ENCODE data around the gene ATG2B. TPM values are rescaled to one million over a fixed set of nuclear protein-coding genes. Genes with fewer than 3 reads are reported as not detected.

The ATG2B gene
- total RNA-seq, 2 donors from 2014 or later = 24.5 to 43.3 TPM

DNA sequence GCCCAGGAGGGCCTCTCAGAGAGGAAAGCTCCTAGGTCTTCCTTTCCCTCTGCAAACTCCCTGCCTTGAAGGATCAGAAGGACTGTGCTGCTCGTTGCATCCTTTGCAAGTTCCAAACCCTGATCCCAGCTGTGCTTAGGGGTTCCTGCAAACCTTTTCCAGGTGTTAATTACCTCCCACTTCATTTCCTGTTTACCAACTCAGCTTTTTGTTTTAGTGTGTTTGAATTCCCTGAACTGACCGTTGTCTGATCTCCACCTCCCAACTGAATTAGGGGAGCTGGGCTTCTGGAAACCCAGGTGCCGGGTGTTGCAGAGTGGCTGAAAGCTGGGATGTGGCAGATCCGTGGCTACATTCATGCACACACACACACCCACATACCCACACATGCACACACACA, 127.7 kb downstream of the ATG2B start:
- no peak for TF ChIP-seq POLR2A (IDR thresholded peaks at IDR 0.05)
- no peak for TF ChIP-seq POLR2AphosphoS5 (IDR thresholded peaks at IDR 0.05)
- TF ChIP-seq, protein P1, sequence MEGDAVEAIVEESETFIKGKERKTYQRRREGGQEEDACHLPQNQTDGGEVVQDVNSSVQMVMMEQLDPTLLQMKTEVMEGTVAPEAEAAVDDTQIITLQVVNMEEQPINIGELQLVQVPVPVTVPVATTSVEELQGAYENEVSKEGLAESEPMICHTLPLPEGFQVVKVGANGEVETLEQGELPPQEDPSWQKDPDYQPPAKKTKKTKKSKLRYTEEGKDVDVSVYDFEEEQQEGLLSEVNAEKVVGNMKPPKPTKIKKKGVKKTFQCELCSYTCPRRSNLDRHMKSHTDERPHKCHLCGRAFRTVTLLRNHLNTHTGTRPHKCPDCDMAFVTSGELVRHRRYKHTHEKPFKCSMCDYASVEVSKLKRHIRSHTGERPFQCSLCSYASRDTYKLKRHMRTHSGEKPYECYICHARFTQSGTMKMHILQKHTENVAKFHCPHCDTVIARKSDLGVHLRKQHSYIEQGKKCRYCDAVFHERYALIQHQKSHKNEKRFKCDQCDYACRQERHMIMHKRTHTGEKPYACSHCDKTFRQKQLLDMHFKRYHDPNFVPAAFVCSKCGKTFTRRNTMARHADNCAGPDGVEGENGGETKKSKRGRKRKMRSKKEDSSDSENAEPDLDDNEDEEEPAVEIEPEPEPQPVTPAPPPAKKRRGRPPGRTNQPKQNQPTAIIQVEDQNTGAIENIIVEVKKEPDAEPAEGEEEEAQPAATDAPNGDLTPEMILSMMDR (IDR thresholded peaks at IDR 0.05) = no peak
- no peaks in the 10 kb centered on the region for H3K4me1 ChIP-seq (replicated peaks)
- WGBS = 68% methylated on average over 4 of the region's 4 CpGs
- no peaks in the 10 kb centered on the region for H3K27me3 ChIP-seq (replicated peaks; ENCODE audit: insufficient read depth)
- no peaks in the 10 kb centered on the region for H3K9me3 ChIP-seq
- no peak for DNase-seq (ENCODE audit: low spot score)
- intact Hi-C loops (cut with DNase I) = no loop called here
- no peaks in the 10 kb centered on the region for H3K36me3 ChIP-seq
- H3K4me3 ChIP-seq = no peak overlapping the region
- no peak overlapping the region for H3K27ac ChIP-seq

DNA sequence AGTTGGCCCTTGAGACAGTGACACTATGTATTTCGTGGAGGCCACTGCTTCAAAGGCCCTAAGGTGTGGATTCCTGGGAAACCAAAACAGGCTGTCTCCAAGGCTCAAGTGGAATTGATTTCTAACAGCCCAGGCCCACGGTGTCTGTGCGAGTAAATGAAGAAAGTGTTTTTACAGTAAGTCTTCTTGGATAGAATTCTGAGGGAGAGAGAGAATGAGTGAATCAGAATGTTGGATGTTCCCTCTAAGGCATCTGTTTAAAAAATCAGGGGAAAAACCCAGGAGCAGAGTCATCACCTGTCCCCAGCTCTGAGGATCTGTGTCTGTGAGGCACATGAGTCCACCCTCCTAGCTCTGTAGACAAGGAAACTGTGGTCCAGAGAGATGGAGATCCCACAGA, 129.5 kb downstream of the ATG2B start:
- Histone ChIP-seq H3K36me3 (no peaks in the 10 kb centered on the region), H3K4me3 (no peak overlapping the region), H3K27ac (no peak overlapping the region), H3K4me1 (replicated peaks) (no peaks in the 10 kb centered on the region), H3K27me3 (replicated peaks; ENCODE audit: insufficient read depth) (no peaks in the 10 kb centered on the region), H3K9me3 (no peaks in the 10 kb centered on the region)
- WGBS = 58% methylated on average over 3 of the region's 3 CpGs
- intact Hi-C loops (cut with DNase I) = no loop called here
- TF ChIP-seq POLR2AphosphoS5 (IDR thresholded peaks at IDR 0.05) = no peak
- no peak for TF ChIP-seq POLR2A (IDR thresholded peaks at IDR 0.05)
- TF ChIP-seq, protein P1 (IDR thresholded peaks at IDR 0.05) = no peak
- DNase-seq (ENCODE audit: low spot score) = no peak

DNA sequence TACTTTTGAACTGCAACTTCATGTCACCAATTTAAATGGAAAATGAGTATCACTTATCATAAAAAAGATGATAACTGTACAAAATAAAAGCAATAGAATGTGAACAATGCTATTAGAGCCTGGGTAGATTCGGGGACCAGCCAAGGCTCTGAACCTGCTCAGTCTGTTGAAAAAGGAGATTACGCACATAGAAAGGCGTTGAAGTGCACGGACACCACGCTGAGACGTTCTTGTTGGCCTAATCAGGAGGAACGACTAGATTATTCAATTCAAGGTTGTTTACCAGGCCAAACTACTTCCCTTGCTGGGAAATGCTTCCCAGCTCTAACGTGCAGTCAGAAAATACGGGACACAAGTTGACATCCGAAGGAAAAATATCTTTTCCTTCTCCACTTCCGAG, 130.6 kb downstream of the ATG2B start:
- no peaks in the 10 kb centered on the region for H3K4me1 ChIP-seq (replicated peaks)
- H3K36me3 ChIP-seq = no peaks in the 10 kb centered on the region
- no peak for TF ChIP-seq POLR2AphosphoS5 (IDR thresholded peaks at IDR 0.05)
- TF ChIP-seq POLR2A (IDR thresholded peaks at IDR 0.05) = no peak
- TF ChIP-seq, protein P1 (IDR thresholded peaks at IDR 0.05) = no peak
- no peak overlapping the region for H3K4me3 ChIP-seq
- H3K27ac ChIP-seq = no peak overlapping the region
- H3K9me3 ChIP-seq = no peaks in the 10 kb centered on the region
- intact Hi-C loops (cut with DNase I) = no loop called here
- 85% methylated on average over 11 of the region's 11 CpGs for WGBS
- DNase-seq (ENCODE audit: low spot score) = no peak
- no peaks in the 10 kb centered on the region for H3K27me3 ChIP-seq (replicated peaks; ENCODE audit: insufficient read depth)

DNA sequence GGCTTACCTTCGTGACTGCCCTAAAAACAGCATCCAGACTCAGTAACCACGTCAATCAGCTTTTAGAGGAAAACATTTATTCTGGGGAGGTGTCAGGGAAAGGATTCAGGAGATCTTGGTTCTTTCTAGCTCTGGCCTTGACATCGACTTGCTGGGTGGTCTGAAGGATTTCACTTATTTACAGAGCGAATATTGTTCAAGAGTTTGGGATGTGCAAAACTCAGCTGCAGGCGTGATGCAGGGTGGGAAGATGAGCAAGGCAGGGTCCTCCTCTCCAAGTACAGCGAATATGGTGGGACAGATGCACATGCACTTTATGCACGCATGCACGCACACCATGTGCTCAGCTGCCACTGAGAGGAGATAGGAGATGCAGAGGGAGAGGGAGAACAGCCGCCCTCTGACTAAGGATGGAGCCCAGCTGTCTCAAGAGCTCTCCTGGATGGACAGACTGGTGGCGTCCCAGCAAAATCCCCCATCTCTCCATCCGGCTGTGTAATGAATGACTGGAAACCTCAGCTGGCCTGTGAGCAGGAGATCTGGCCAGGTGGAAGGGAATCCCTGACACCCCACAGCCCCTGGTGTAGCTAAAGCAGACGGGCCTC, 131.5 kb downstream of the ATG2B start:
- TF ChIP-seq, protein P1 (IDR thresholded peaks at IDR 0.05) = no peak
- TF ChIP-seq POLR2AphosphoS5 (IDR thresholded peaks at IDR 0.05) (no peak), POLR2A (IDR thresholded peaks at IDR 0.05) (no peak)
- WGBS = 77% methylated on average over 12 of the region's 12 CpGs
- H3K27ac ChIP-seq = no peak overlapping the region

DNA sequence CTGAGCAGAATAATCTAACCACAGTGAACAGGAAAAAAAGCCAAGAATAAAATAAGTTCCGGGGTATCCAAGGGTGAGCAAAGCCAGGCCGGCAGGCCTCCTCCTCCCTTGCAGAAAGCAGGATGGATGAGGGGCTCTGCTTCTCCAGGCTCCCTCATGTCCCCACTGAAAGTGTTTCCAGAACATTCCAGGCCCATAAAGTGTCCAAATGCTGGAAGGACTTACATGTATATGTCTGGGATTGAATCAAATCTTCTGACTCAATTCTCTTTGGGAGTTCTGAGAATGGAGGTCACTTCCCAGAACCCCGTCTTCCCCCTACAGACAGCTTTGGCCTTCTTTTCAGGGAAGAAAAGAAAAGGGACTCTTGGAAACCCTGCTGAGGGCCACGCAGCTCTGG, 132.1 kb downstream of the ATG2B start:
- Histone ChIP-seq H3K27me3 (replicated peaks; ENCODE audit: insufficient read depth) (no peaks in the 10 kb centered on the region), H3K9me3 (no peaks in the 10 kb centered on the region), H3K4me1 (replicated peaks) (no peaks in the 10 kb centered on the region), H3K27ac (no peak overlapping the region), H3K4me3 (no peak overlapping the region), H3K36me3 (no peaks in the 10 kb centered on the region)
- DNase-seq (ENCODE audit: low spot score) = no peak
- intact Hi-C loops (cut with DNase I) = no loop called here
- WGBS = 76% methylated on average over 4 of the region's 4 CpGs
- TF ChIP-seq, protein P1 (IDR thresholded peaks at IDR 0.05) = no peak
- TF ChIP-seq POLR2A (IDR thresholded peaks at IDR 0.05) (no peak), POLR2AphosphoS5 (IDR thresholded peaks at IDR 0.05) (no peak)

More for the DNA sequence above, 131.5 kb downstream of the ATG2B start:
- no peaks in the 10 kb centered on the region for H3K27me3 ChIP-seq (replicated peaks; ENCODE audit: insufficient read depth)
- no peaks in the 10 kb centered on the region for H3K4me1 ChIP-seq (replicated peaks)
- no peak overlapping the region for H3K4me3 ChIP-seq
- H3K9me3 ChIP-seq = no peaks in the 10 kb centered on the region
- intact Hi-C loops (cut with DNase I) = no loop called here
- DNase-seq (ENCODE audit: low spot score) = no peak
- H3K36me3 ChIP-seq = no peaks in the 10 kb centered on the region

All from prostate gland (tissue), 2 donors.